Measurements from ENCODE around the gene HAGH.

The HAGH gene

GRCh38 chr16:1857433-1858097 is 30.9 kb upstream of the HAGH start:
- Histone ChIP-seq H3K79me2 (ENCODE audit: control insufficient read depth, low read length) (no peaks in the 10 kb centered on the region), H3F3A (ENCODE audit: control insufficient read depth, insufficient read depth) (no peaks in the 10 kb centered on the region), H3K4me2 (ENCODE audit: low read length) (no peak overlapping the region), H4K20me1 (ENCODE audit: control insufficient read depth, insufficient read depth, low read depth, low read length) (no peaks in the 10 kb centered on the region), H3K27ac (ENCODE audit: low read depth, low read length) (no peak overlapping the region), H3K4me3 (ENCODE audit: low read length) (no peak overlapping the region), H3K4me1 (ENCODE audit: control insufficient read depth, low read length) (no peaks in the 10 kb centered on the region), H3K36me3 (ENCODE audit: control insufficient read depth, low read length) (no peaks in the 10 kb centered on the region), H3K9me3 (ENCODE audit: control insufficient read depth, insufficient read depth, low read length) (no peaks in the 10 kb centered on the region), H3K27me3 (ENCODE audit: control insufficient read depth, low read length) (peaks cover 60% of the 10 kb centered on the region), H3K9me2 (replicated peaks; ENCODE audit: control insufficient read depth, low read length) (no peaks in the 10 kb centered on the region)
- TF ChIP-seq CTCF (IDR thresholded peaks at IDR 0.05; ENCODE audit: low read depth, low read length, poor library complexity, severe bottlenecking) (no peak), EZH2phosphoT487 (IDR thresholded peaks at IDR 0.05; ENCODE audit: borderline replicate concordance, low read length) (no peak)

- no peak overlapping the region for H3K4me3 ChIP-seq (ENCODE audit: low read length)
- H3K36me3 ChIP-seq (ENCODE audit: control insufficient read depth, low read length): no peaks in the 10 kb centered on the region
- peaks cover 21% of the 10 kb centered on the region for H3K27me3 ChIP-seq (ENCODE audit: control insufficient read depth, low read length)
- H3K27ac ChIP-seq (ENCODE audit: low read depth, low read length): no peak overlapping the region
- no peaks in the 10 kb centered on the region for H3F3A ChIP-seq (ENCODE audit: control insufficient read depth, insufficient read depth)
- no peaks in the 10 kb centered on the region for H3K9me2 ChIP-seq (replicated peaks; ENCODE audit: control insufficient read depth, low read length)
- H3K4me1 ChIP-seq (ENCODE audit: control insufficient read depth, low read length): no peaks in the 10 kb centered on the region
- TF ChIP-seq EZH2phosphoT487 (IDR thresholded peaks at IDR 0.05; ENCODE audit: borderline replicate concordance, low read length) (no peak), CTCF (IDR thresholded peaks at IDR 0.05; ENCODE audit: low read depth, low read length, poor library complexity, severe bottlenecking) (no peak)
- no peaks in the 10 kb centered on the region for H4K20me1 ChIP-seq (ENCODE audit: control insufficient read depth, insufficient read depth, low read depth, low read length)
- no peaks in the 10 kb centered on the region for H3K9me3 ChIP-seq (ENCODE audit: control insufficient read depth, insufficient read depth, low read length)
- H3K79me2 ChIP-seq (ENCODE audit: control insufficient read depth, low read length): no peaks in the 10 kb centered on the region
- H3K4me2 ChIP-seq (ENCODE audit: low read length): no peak overlapping the region
Observed at GRCh38 chr16:1851793-1852192, 25.2 kb upstream of the HAGH start.

GRCh38 chr16:1850981-1851380 is 24.4 kb upstream of the HAGH start:
- Histone ChIP-seq H3K4me3 (ENCODE audit: low read length) (no peak overlapping the region), H3K79me2 (ENCODE audit: control insufficient read depth, low read length) (no peaks in the 10 kb centered on the region), H4K20me1 (ENCODE audit: control insufficient read depth, insufficient read depth, low read depth, low read length) (no peaks in the 10 kb centered on the region), H3K4me2 (ENCODE audit: low read length) (no peak overlapping the region), H3F3A (ENCODE audit: control insufficient read depth, insufficient read depth) (no peaks in the 10 kb centered on the region), H3K9me3 (ENCODE audit: control insufficient read depth, insufficient read depth, low read length) (no peaks in the 10 kb centered on the region), H3K27ac (ENCODE audit: low read depth, low read length) (no peak overlapping the region), H3K36me3 (ENCODE audit: control insufficient read depth, low read length) (no peaks in the 10 kb centered on the region), H3K4me1 (ENCODE audit: control insufficient read depth, low read length) (no peaks in the 10 kb centered on the region), H3K27me3 (ENCODE audit: control insufficient read depth, low read length) (peaks cover 24% of the 10 kb centered on the region), H3K9me2 (replicated peaks; ENCODE audit: control insufficient read depth, low read length) (no peaks in the 10 kb centered on the region)
- TF ChIP-seq CTCF (IDR thresholded peaks at IDR 0.05; ENCODE audit: low read depth, low read length, poor library complexity, severe bottlenecking): no peak
- TF ChIP-seq EZH2phosphoT487 (IDR thresholded peaks at IDR 0.05; ENCODE audit: borderline replicate concordance, low read length): no peak

Measured in DOHH2 (cell line).